HCT116 (cell line): Measurements from ENCODE around the gene CACNG6. TPM values are rescaled to one million over a fixed set of nuclear protein-coding genes. Genes with fewer than 3 reads are reported as not detected.

Source experiments
- ATAC-seq: fragments of 200-7000 bp; cut with Tn5 transposase; 2 replicates; pipeline ENCODE4 v1.9.1; 2020; ENCODE audit warnings: mild to moderate bottlenecking, moderate library complexity
- BruUV-seq: library from RNA; stranded (reverse); fragments of 400-500 nt; replicated peaks from 2 replicates; lab custom pipeline; 2021; lab: Mats Ljungman, UMichigan
- CTCF ChIA-PET: fragments of 300-600 bp; sonication (Branson Sonifier 250); formaldehyde crosslinking; loops from one replicate; lab custom pipeline; 2021; ENCODE audit warnings: antibody characterized with exemption; lab: Charles Lee
- POLR2A ChIA-PET: fragments of 300-600, 350-600 bp; sonication (Branson Sonifier 250); formaldehyde crosslinking; loops from one replicate; lab custom pipeline; 2021; ENCODE audit warnings: antibody characterized with exemption; lab: Charles Lee
- RAD21 ChIA-PET, 2 experiments: fragments of 300-600 bp; sonication (Branson Sonifier 250); formaldehyde crosslinking; loops; one replicate each; lab custom pipeline; 2023; ENCODE audit warnings: low total read pairs in 2 of 2; ENCODE audit not compliant: uncharacterized antibody in 2 of 2, unreplicated experiment in 2 of 2, low non-redundant PET in 1 of 2; lab: Charles Lee
- DNase-seq: peaks from one replicate; pipeline ENCODE4 v3.0.0-alpha.2; 2010; ENCODE audit warnings: low read depth, low spot score
- H2AFZ ChIP-seq: fragments of 200-600 bp; shearing (Covaris generic), sonication (generic); 2 replicates; pipeline ENCODE4 v1.6.1; 2017; ENCODE audit warnings: low read depth, mixed run types, mixed read lengths, antibody characterized with exemption, low read length; ENCODE audit not compliant: poor library complexity, severe bottlenecking
- H3K27ac ChIP-seq: 2 replicates; pipeline ENCODE4 v1.5.1; 2012; ENCODE audit warnings: low read depth, low read length
- H3K27me3 ChIP-seq: fragments of 200-600 bp; sonication (generic); 2 replicates; pipeline ENCODE4 v1.6.1; 2016; ENCODE audit warnings: mixed run types, low read length, mixed read lengths; ENCODE audit not compliant: insufficient read depth
- H3K36me3 ChIP-seq, 2 experiments: fragments of 200-500 bp in 1 of 2; fragments of 200-600 bp in 1 of 2; sonication (Bioruptor generic) in 1 of 2; sonication (generic) in 1 of 2; 2 replicates each; pipeline versions ENCODE4 v1.5.1 to v1.6.1; 2014 to 2016; ENCODE audit warnings: low read length in 2 of 2, inconsistent platforms in 1 of 2, mixed read lengths in 1 of 2, mixed run types in 1 of 2; ENCODE audit not compliant: insufficient read depth in 2 of 2, control insufficient read depth in 1 of 2
- H3K4me1 ChIP-seq, 2 experiments: fragments of 200-600 bp in 1 of 2; sonication (generic) in 1 of 2; 2 replicates each; pipeline versions ENCODE4 v1.5.1 to v1.6.1; 2012 to 2017; ENCODE audit warnings: low read length in 2 of 2, inconsistent platforms in 1 of 2, mild to moderate bottlenecking in 1 of 2, mixed read lengths in 1 of 2, mixed run types in 1 of 2, moderate library complexity in 1 of 2; ENCODE audit not compliant: insufficient read depth in 2 of 2, control insufficient read depth in 1 of 2
- H3K4me2 ChIP-seq: fragments of 200-600 bp; sonication (generic); 2 replicates; pipeline ENCODE4 v1.6.1; 2017; ENCODE audit warnings: mixed run types, low read length, mixed read lengths
- H3K4me3 ChIP-seq, 2 experiments: fragments of 200-600 bp in 1 of 2; sonication (generic) in 1 of 2; replicated peaks in 1 of 2; 2 replicates each; pipeline ENCODE4 v1.5.1; 2011 to 2016; ENCODE audit warnings: low read length in 2 of 2, control low read depth in 1 of 2, low read depth in 1 of 2, mild to moderate bottlenecking in 1 of 2, mixed read lengths in 1 of 2, mixed run types in 1 of 2
- H3K79me2 ChIP-seq: fragments of 200-600 bp; sonication (generic); 2 replicates; pipeline ENCODE4 v1.6.1; 2017; ENCODE audit warnings: mild to moderate bottlenecking, mixed run types, low read length, moderate library complexity, mixed read lengths; ENCODE audit not compliant: insufficient read depth
- H3K9ac ChIP-seq: fragments of 200-600 bp; sonication (generic); 2 replicates; pipeline ENCODE4 v1.6.1; 2016; ENCODE audit warnings: low read length, mixed read lengths
- H3K9me2 ChIP-seq: fragments of 200-600 bp; sonication (generic), shearing (Covaris generic); 2 replicates; pipeline ENCODE4 v1.6.1; 2017; ENCODE audit warnings: mixed run types, mild to moderate bottlenecking, moderate library complexity; ENCODE audit not compliant: insufficient read depth
- H3K9me3 ChIP-seq, 2 experiments: fragments of 200-500 bp in 1 of 2; fragments of 200-600 bp in 1 of 2; sonication (Bioruptor generic) in 1 of 2; sonication (generic) in 1 of 2; 2 replicates each; pipeline ENCODE4 v1.6.1; 2014 to 2017; ENCODE audit warnings: low read length in 2 of 2, mixed read lengths in 2 of 2, inconsistent platforms in 1 of 2, low read depth in 1 of 2, mild to moderate bottlenecking in 1 of 2, mixed run types in 1 of 2, moderate library complexity in 1 of 2; ENCODE audit not compliant: control insufficient read depth in 1 of 2, insufficient read depth in 1 of 2
- H4K20me1 ChIP-seq: fragments of 200-600 bp; sonication (generic), shearing (Covaris generic); 2 replicates; pipeline ENCODE4 v1.6.1; 2017; ENCODE audit warnings: mixed run types, mild to moderate bottlenecking, moderate library complexity; ENCODE audit not compliant: insufficient read depth
- EZH2phosphoT487 ChIP-seq: fragments of 200-600 bp; IDR thresholded peaks from 2 replicates; pipeline ENCODE4 v1.6.1; 2018; ENCODE audit warnings: antibody characterized with exemption, borderline replicate concordance
- FOSL1 ChIP-seq: IDR thresholded peaks from 2 replicates; pipeline ENCODE4 v1.6.1; 2012; ENCODE audit warnings: low read depth
- POLR2A ChIP-seq: IDR thresholded peaks from 2 replicates; pipeline ENCODE4 v1.7.0; 2011; ENCODE audit warnings: borderline replicate concordance; ENCODE audit not compliant: insufficient read depth, insufficient read length; ENCODE audit errors: extremely low read depth
- POLR2AphosphoS5 ChIP-seq: IDR thresholded peaks from 2 replicates; pipeline ENCODE4 v1.6.1; 2011; ENCODE audit warnings: mild to moderate bottlenecking, low read depth, low read length, moderate library complexity
- SIN3A ChIP-seq: IDR thresholded peaks from 2 replicates; pipeline ENCODE4 v1.6.1; 2012; ENCODE audit warnings: low read depth
- SRF ChIP-seq: IDR thresholded peaks from 2 replicates; pipeline ENCODE4 v1.6.1; 2012; ENCODE audit warnings: low read depth
- ZBTB33 ChIP-seq: IDR thresholded peaks from 2 replicates; pipeline ENCODE4 v1.6.1; 2011; ENCODE audit warnings: mild to moderate bottlenecking, low read length, moderate library complexity; ENCODE audit not compliant: insufficient replicate concordance; ENCODE audit errors: extremely low read depth
- ZFX ChIP-seq: fragments of 450-650 bp; IDR thresholded peaks from 2 replicates; pipeline ENCODE4 v1.6.1; 2017
- ZNF274 ChIP-seq: fragments of 200-500 bp; sonication (Bioruptor generic); IDR thresholded peaks from 2 replicates; pipeline ENCODE4 v1.6.1; 2014; ENCODE audit warnings: mild to moderate bottlenecking, low read depth, low read length, inconsistent platforms
- intact Hi-C: fragments of 100-400 bp; cut with micrococcal nuclease; formaldehyde crosslinking; loops from 2 replicates; pipeline ENCODE4 v1.10.0; 2022
- total RNA-seq: library from RNA; stranded (reverse); gene quantifications from one replicate; pipeline ENCODE4 v1.2.1, GENCODE V29; 2021; ENCODE audit not compliant: unreplicated experiment
- TF ChIP-seq, protein P1 (sequence below): IDR thresholded peaks from 2 replicates; pipeline ENCODE4 v1.6.1; 2012; ENCODE audit warnings: low read depth

Gene CACNG6
- total RNA-seq, 1 experiment from 2014 or later, result 0.15 TPM

DNA sequence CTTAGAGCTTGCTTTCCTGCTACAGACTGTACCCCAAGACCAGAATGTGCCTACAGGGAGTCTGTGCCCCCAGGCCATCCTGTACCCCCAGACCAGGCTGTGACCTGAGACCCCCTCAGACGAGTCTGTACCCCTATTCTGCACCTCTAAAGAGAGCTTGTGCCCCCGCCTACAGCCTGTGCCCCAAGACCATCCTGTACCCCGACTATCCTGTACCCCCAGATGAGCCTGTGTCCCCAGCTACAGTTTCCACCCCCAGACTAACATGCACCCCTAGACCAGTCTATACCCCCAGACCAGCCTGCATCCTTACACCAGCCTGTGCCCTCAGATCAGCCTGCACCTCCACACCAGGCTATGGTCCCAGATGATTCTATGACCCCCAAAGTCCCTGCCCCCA is 2.0 kb downstream of the CACNG6 start:
- CTCF ChIA-PET, result no interaction called here
- TF ChIP-seq SIN3A, result no peak
- TF ChIP-seq, all 23 proteins: peak for 0
- no peak overlapping the region for H2AFZ ChIP-seq
- H3K4me2 ChIP-seq, result no peak overlapping the region
- no peaks in the 10 kb centered on the region for H3K27me3 ChIP-seq
- no peaks in the 10 kb centered on the region for H3K9me2 ChIP-seq
- no peaks in the 10 kb centered on the region for H3K79me2 ChIP-seq
- H3K9ac ChIP-seq, result no peak overlapping the region
- H3K4me1 ChIP-seq, result peaks cover 0 to 14% of the 10 kb centered on the region in 2 experiments; a peak in 1 of 4 replicates
- POLR2A ChIA-PET, result interaction anchor here (1.8 kb wide), 1 partner anchor 13 kb away, joined by 4 read pairs; no protein-coding TSS in a partner anchor
- intact Hi-C loops, result no loop called here
- no peaks in the 10 kb centered on the region for H4K20me1 ChIP-seq
- DNase-seq (no peak), ATAC-seq (no peak)
- H3K27ac ChIP-seq, result no peak overlapping the region
- no TSS peak for BruUV-seq
- H3K36me3 ChIP-seq, result no peaks in the 10 kb centered on the region
- H3K9me3 ChIP-seq, result no peaks in the 10 kb centered on the region
- H3K4me3 ChIP-seq, result no peak overlapping the region
- RAD21 ChIA-PET, result no interaction called here

GRCh38 chr19:53994811-53995210 is 3.4 kb downstream of the CACNG6 start:
- ChIA-PET CTCF (interaction anchor here (0.9 kb wide), 1 partner anchor 15 kb away, joined by 4 read pairs; no protein-coding TSS in a partner anchor), RAD21 (no interaction called here), POLR2A (no interaction called here)
- Histone ChIP-seq H3K9me3 (no peaks in the 10 kb centered on the region), H3K9me2 (no peaks in the 10 kb centered on the region), H3K4me1 (peaks cover 0 to 14% of the 10 kb centered on the region in 2 experiments; a peak in 1 of 4 replicates), H3K27me3 (no peaks in the 10 kb centered on the region), H4K20me1 (no peaks in the 10 kb centered on the region), H3K79me2 (no peaks in the 10 kb centered on the region), H3K4me3 (no peak overlapping the region), H3K4me2 (peak overlapping the region; percentile 21; the same call in 1 of the 2 replicates), H3K36me3 (no peaks in the 10 kb centered on the region), H3K27ac (no peak overlapping the region), H2AFZ (no peak overlapping the region), H3K9ac (no peak overlapping the region)
- BruUV-seq, result no TSS peak
- no peak for DNase-seq
- intact Hi-C loops, result no loop called here
- no peak for TF ChIP-seq ZFX
- TF ChIP-seq ZNF274, result no peak
- TF ChIP-seq POLR2AphosphoS5, result no peak
- TF ChIP-seq FOSL1, result no peak
- no peak for TF ChIP-seq ZBTB33
- TF ChIP-seq EZH2phosphoT487, result no peak
- no peak for TF ChIP-seq SRF
- TF ChIP-seq, protein P1, sequence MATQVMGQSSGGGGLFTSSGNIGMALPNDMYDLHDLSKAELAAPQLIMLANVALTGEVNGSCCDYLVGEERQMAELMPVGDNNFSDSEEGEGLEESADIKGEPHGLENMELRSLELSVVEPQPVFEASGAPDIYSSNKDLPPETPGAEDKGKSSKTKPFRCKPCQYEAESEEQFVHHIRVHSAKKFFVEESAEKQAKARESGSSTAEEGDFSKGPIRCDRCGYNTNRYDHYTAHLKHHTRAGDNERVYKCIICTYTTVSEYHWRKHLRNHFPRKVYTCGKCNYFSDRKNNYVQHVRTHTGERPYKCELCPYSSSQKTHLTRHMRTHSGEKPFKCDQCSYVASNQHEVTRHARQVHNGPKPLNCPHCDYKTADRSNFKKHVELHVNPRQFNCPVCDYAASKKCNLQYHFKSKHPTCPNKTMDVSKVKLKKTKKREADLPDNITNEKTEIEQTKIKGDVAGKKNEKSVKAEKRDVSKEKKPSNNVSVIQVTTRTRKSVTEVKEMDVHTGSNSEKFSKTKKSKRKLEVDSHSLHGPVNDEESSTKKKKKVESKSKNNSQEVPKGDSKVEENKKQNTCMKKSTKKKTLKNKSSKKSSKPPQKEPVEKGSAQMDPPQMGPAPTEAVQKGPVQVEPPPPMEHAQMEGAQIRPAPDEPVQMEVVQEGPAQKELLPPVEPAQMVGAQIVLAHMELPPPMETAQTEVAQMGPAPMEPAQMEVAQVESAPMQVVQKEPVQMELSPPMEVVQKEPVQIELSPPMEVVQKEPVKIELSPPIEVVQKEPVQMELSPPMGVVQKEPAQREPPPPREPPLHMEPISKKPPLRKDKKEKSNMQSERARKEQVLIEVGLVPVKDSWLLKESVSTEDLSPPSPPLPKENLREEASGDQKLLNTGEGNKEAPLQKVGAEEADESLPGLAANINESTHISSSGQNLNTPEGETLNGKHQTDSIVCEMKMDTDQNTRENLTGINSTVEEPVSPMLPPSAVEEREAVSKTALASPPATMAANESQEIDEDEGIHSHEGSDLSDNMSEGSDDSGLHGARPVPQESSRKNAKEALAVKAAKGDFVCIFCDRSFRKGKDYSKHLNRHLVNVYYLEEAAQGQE, result no peak
- TF ChIP-seq SIN3A, result no peak
- TF ChIP-seq POLR2A, result no peak
- no peak for ATAC-seq
